GM13977 (cell line): ENCODE measurements around the gene ARRDC1.

Experiments
- DNase-seq: peaks from one replicate; pipeline ENCODE4 v3.0.0; 2012; ENCODE audit warnings: low spot score
- CTCF ChIP-seq: IDR thresholded peaks from 2 replicates; pipeline ENCODE4 v1.5.1; 2012; ENCODE audit warnings: mild to moderate bottlenecking, control low read depth; ENCODE audit not compliant: insufficient read depth; ENCODE audit errors: extremely low read depth, missing control alignments
- in situ Hi-C: fragments of 300-500 bp; cut with MboI; formaldehyde crosslinking; loops from one replicate; pipeline ENCODE4 v1.12.0; 2022; ENCODE audit warnings: low sequenced_read_pairs, low pct_unique_long_range_greater_than_20kb, mixed read lengths, inconsistent platforms; ENCODE audit not compliant: unreplicated experiment

The ARRDC1 gene

DNA sequence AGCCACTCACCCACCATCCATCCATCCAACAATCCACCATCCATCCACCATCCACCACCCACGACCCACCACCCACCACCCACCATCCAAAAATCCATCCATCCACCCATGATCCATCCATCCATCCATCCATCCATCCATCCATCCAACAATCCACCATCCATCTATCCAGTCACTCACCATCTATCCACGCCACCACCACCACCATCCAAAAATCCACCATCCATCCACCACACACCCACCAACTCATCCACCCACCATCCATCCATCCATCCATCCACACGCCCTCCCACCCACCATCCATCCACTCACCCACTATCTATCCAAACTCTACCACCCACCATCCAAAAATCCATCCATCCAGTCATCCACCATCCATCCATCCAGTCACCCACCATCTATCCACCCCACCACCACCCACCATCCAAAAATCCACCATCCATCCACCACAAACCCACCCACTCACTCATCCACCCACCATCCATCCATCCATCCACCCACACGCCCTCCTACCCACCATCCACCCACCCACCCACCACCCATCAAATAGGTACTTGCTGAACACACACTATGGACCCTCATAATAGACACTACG, 35.8 kb upstream of the ARRDC1 start:
- TF ChIP-seq CTCF = no peak
- in situ Hi-C loops = no loop called here
- DNase-seq = no peak

DNA sequence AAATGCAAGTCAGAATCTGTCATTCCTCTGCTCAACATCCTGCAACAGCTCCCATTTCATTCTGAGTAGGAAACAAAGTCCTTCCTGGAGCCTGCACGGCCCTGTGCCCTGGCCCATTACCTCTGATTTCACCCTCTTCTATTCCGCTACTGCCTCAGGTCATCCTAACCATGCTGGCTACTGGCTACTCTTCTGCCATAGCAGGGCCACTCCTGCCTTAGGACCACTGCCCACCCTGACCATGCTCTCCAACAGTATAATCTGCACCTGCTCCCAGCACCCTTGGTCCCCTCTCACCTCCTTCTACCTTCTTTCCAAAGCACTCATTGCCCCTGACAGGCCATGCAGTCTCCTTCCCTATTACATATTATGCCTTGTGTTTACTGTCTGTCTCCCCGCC, 34.9 kb upstream of the ARRDC1 start:
- in situ Hi-C loops = no loop called here
- no peak for DNase-seq
- no peak for TF ChIP-seq CTCF

GRCh38 chr9:137574192-137574591, 31.3 kb upstream of the ARRDC1 start:
- no peak for DNase-seq
- no peak for TF ChIP-seq CTCF
- in situ Hi-C loops = no loop called here

- no peak for TF ChIP-seq CTCF
- DNase-seq = no peak
- in situ Hi-C loops = no loop called here
These were observed 30.1 kb upstream of the ARRDC1 start for GRCh38 chr9:137575364-137575715.

GRCh38 chr9:137575716-137576411, 29.6 kb upstream of the ARRDC1 start:
- TF ChIP-seq CTCF = no peak
- DNase-seq = no peak
- in situ Hi-C loops = no loop called here

DNA sequence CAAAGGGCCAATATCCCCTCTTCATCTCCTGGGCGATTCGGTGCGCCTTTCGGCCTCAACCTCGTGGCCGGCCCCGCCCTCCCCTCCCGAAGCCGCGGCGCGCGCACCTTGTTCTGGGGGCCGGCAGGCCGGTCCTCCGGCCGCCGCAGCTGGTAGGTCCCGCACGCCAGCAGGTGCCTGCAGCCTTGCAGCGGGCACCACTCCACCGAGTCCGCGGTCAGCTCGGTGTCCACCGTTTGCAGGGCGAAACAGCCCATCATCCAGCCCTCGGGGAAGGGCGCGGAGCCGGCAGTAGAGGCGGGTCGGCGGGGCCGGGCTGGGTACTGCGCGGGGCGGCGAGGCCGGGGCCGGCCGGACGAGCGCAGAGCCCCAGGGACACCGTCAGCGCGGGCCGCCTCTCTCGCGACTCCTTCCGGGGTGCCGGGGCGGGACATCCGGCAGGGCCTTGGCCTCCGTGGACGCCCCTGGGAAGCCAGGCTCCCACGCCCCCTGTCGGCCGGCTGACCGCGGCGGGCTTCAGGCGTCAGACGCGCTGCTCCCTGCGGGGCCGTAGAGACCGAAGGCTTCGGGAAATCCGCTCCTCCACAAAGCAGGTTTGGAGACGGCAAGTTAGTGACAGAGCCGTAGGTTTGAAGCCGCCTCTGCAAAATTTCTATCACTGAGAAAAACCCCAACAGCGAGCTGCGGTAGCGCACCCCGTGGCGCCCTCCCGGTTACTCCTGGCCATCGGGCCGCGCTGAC, 26.8 kb upstream of the ARRDC1 start, which contains the start of gene DPH7:
Gene DPH7 (minus strand): TSS at position 408 of the 741 bp plus-strand sequence. CDS start 148 bp downstream, at position 260.
- peak; percentile 99 for DNase-seq
- TF ChIP-seq CTCF = peak; percentile 98
- in situ Hi-C loops = no loop called here
